Adrenal gland (tissue), 5 donors: ENCODE data around the gene GAS2L2.

ENCODE experiments used
- CTCF ChIP-seq, 6 experiments: fragments of 450-650 bp in 4 of 6; fragments of 200-600 bp in 2 of 6; sonication (generic) in 1 of 6; IDR thresholded peaks; 1 replicate in 5 of 6; 2 replicates in 1 of 6; pipeline versions ENCODE4 v1.5.1 to v1.8.0; 2016 to 2021; ENCODE audit warnings: antibody characterized with exemption in 6 of 6, mild to moderate bottlenecking in 2 of 6, moderate library complexity in 1 of 6
- POLR2A ChIP-seq, 2 donors: fragments of 450-650 bp; IDR thresholded peaks; one replicate each; pipeline ENCODE4 v1.6.1; 2017; ENCODE audit warnings: antibody characterized with exemption in 2 of 2, mild to moderate bottlenecking in 2 of 2, moderate library complexity in 1 of 2
- donor health status: DM: no; HTN: no; CAD: no.

GRCh38 chr17:35713069-35713728 is 39.8 kb downstream of the GAS2L2 start:
- TF ChIP-seq POLR2A (IDR thresholded peaks at IDR 0.05) (no peak), CTCF (IDR thresholded peaks at IDR 0.05) (peak in 2 of 6 experiments; percentile 18 to 26)
